SK-N-MC (cell line): ENCODE measurements around the gene ELOVL6.

ENCODE experiments used
- EZH2 ChIP-seq: fragments of 200-600 bp; sonication (generic); IDR thresholded peaks from one replicate; pipeline ENCODE4 v1.6.1; 2017; ENCODE audit warnings: antibody characterized with exemption
- POLR2AphosphoS5 ChIP-seq: IDR thresholded peaks from 2 replicates; pipeline ENCODE4 v1.6.1; 2012; ENCODE audit warnings: mild to moderate bottlenecking, low read depth, low read length, borderline replicate concordance

DNA sequence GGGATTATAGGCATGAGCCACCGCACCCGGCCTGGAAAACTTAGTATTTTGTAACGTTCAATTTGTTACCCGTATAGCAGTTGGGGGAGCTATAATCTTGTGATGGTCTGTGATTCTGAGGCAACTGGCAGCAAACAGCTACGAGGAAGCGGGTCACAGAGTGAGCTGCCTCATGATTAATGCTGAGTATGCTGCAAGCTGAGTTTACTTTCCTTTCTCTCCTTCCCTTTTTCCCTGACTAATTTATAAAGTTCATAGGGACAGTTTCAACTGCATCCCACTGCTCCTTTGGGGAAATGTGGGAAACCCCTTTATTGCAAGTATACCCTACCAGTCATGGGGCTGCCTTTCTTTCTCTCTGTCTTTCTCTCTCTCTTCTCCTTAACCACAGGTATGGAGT lies 17.7 kb upstream of the ELOVL6 start:
- no peak for TF ChIP-seq EZH2
- no peak for TF ChIP-seq POLR2AphosphoS5
